ENCODE measurements around the gene INHBE. TPM values are rescaled to one million over a fixed set of nuclear protein-coding genes. Genes with fewer than 3 reads are reported as not detected.
A peak's percentile ranks its signal among the peaks of the same experiment; 100 is the strongest.
"Not testable (repeated sequence)": the region's sequence is repeated elsewhere in the genome, so short reads cannot be mapped to it uniquely, and the experiment has no call there.

Gene INHBE
- total RNA-seq, 4 donors from 2014 or later = not detected

GRCh38 chr12:57488402-57489156 lies 33.5 kb downstream of the INHBE start:
- peaks cover 15 to 20% (median 17%) of the 10 kb centered on the region in 4 donors for H3K4me1 ChIP-seq
- DNase-seq (ENCODE audit: extremely low spot score) = no peak
- H3K27ac ChIP-seq (replicated peaks in 1 of 4) = peak overlapping the region; percentile 79 to 88 (median 86)
- intact Hi-C loops (cut with DNase I) = no loop called here
- 24% methylated on average over 11 of the region's 11 CpGs for whole genome bisulfite sequencing
- H3K9me3 ChIP-seq = no peaks in the 10 kb centered on the region
- peaks cover 25 to 41% (median 39%) of the 10 kb centered on the region in 4 donors for H3K36me3 ChIP-seq
- TF ChIP-seq POLR2A (IDR thresholded peaks at IDR 0.05; ENCODE audit: low read depth) (no peak), POLR2AphosphoS5 (IDR thresholded peaks at IDR 0.05) (no peak), EP300 (IDR thresholded peaks at IDR 0.05) (no peak)
- TF ChIP-seq, protein P1, sequence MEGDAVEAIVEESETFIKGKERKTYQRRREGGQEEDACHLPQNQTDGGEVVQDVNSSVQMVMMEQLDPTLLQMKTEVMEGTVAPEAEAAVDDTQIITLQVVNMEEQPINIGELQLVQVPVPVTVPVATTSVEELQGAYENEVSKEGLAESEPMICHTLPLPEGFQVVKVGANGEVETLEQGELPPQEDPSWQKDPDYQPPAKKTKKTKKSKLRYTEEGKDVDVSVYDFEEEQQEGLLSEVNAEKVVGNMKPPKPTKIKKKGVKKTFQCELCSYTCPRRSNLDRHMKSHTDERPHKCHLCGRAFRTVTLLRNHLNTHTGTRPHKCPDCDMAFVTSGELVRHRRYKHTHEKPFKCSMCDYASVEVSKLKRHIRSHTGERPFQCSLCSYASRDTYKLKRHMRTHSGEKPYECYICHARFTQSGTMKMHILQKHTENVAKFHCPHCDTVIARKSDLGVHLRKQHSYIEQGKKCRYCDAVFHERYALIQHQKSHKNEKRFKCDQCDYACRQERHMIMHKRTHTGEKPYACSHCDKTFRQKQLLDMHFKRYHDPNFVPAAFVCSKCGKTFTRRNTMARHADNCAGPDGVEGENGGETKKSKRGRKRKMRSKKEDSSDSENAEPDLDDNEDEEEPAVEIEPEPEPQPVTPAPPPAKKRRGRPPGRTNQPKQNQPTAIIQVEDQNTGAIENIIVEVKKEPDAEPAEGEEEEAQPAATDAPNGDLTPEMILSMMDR (IDR thresholded peaks at IDR 0.05) = no peak
- peak overlapping the region; percentile 71 to 96 (median 92) for H3K4me3 ChIP-seq
- H3K27me3 ChIP-seq = peaks cover 0 to 2% (median 0%) of the 10 kb centered on the region in 4 donors

GRCh38 chr12:57489157-57489641 lies 34.1 kb downstream of the INHBE start:
- DNase-seq (ENCODE audit: extremely low spot score) = no peak
- peak overlapping the region in 2 of 4 donors; percentile 79 to 86 for H3K27ac ChIP-seq (replicated peaks in 1 of 4)
- H3K4me1 ChIP-seq = peaks cover 15 to 20% (median 17%) of the 10 kb centered on the region in 4 donors
- WGBS = 83% methylated on average over 3 of the region's 5 CpGs
- peaks cover 28 to 45% (median 41%) of the 10 kb centered on the region in 4 donors for H3K36me3 ChIP-seq
- TF ChIP-seq POLR2A (IDR thresholded peaks at IDR 0.05; ENCODE audit: low read depth) = no peak
- peak overlapping the region; percentile 71 to 96 (median 92) for H3K4me3 ChIP-seq
- intact Hi-C loops (cut with DNase I) = no loop called here
- H3K27me3 ChIP-seq = no peaks in the 10 kb centered on the region
- H3K9me3 ChIP-seq = no peaks in the 10 kb centered on the region

GRCh38 chr12:57490126-57490525 lies 35.0 kb downstream of the INHBE start:
- DNase-seq (ENCODE audit: extremely low spot score) = no peak
- intact Hi-C loops (cut with DNase I) = no loop called here
- WGBS = 100% methylated on average over 4 of the region's 4 CpGs
- no peak overlapping the region for H3K4me3 ChIP-seq
- no peaks in the 10 kb centered on the region for H3K27me3 ChIP-seq
- H3K36me3 ChIP-seq = peaks cover 29 to 47% (median 45%) of the 10 kb centered on the region in 4 donors
- no peak overlapping the region for H3K27ac ChIP-seq (replicated peaks in 1 of 4)
- peaks cover 15 to 20% (median 17%) of the 10 kb centered on the region in 4 donors for H3K4me1 ChIP-seq
- H3K9me3 ChIP-seq = no peaks in the 10 kb centered on the region
- TF ChIP-seq POLR2AphosphoS5 (IDR thresholded peaks at IDR 0.05) (no peak), POLR2A (IDR thresholded peaks at IDR 0.05; ENCODE audit: low read depth) (no peak), EP300 (IDR thresholded peaks at IDR 0.05) (no peak)
- TF ChIP-seq, protein P1 (IDR thresholded peaks at IDR 0.05) = no peak

GRCh38 chr12:57491393-57492280 lies 36.5 kb downstream of the INHBE start:
- no peak for DNase-seq (ENCODE audit: extremely low spot score)
- Histone ChIP-seq H3K27ac (replicated peaks in 1 of 4) (no peak overlapping the region), H3K27me3 (no peaks in the 10 kb centered on the region), H3K9me3 (no peaks in the 10 kb centered on the region), H3K4me1 (peaks cover 15 to 20% (median 17%) of the 10 kb centered on the region in 4 donors), H3K36me3 (peaks cover 29 to 63% (median 58%) of the 10 kb centered on the region in 4 donors), H3K4me3 (no peak overlapping the region)
- intact Hi-C loops (cut with DNase I) = no loop called here
- 92% methylated on average over 15 of the region's 15 CpGs for WGBS
- TF ChIP-seq EP300 (IDR thresholded peaks at IDR 0.05) (no peak), POLR2AphosphoS5 (IDR thresholded peaks at IDR 0.05) (no peak), POLR2A (IDR thresholded peaks at IDR 0.05; ENCODE audit: low read depth) (no peak)
- TF ChIP-seq, protein P1 (IDR thresholded peaks at IDR 0.05) = no peak

DNA sequence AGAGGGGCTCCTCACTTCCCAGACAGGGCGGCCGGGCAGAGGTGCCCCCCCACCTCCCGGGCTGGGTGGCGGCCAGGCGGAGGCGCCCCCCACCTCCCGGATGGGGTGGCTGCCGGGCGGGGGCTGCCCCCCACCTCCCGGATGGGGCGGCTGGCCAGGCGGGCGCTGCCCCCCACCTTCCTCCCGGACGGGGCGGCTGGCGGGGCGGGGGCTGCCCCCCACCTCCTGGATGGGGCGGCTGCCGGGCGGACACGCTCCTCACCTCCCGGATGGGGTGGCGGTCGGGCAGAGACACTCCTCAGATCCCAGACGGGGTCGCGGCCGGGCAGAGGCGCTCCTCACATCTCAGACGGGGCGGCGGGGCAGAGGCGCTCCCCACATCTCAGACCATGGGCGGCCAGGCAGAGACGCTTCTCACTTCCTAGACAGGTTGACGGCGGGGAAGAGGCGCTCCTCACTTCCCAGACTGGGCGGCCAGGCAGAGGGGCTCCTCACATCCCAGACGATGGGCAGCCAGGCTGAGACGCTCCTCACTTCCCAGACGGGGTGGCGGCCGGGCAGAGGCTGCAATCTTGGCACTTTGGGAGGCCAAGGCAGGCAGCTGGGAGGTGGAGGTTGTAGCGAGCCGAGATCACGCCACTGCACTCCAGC lies 40.1 kb downstream of the INHBE start:
- H3K27ac ChIP-seq (replicated peaks in 1 of 4); H3K9me3 ChIP-seq; H3K4me3 ChIP-seq; H3K4me1 ChIP-seq; DNase-seq (ENCODE audit: extremely low spot score); intact Hi-C loops (cut with DNase I); H3K27me3 ChIP-seq: not testable (repeated sequence)
- H3K36me3 ChIP-seq = peaks cover 43 to 87% (median 75%) of the 10 kb centered on the region in 4 donors
- WGBS = 93% methylated on average over 3 of the region's 48 CpGs

All from esophagus muscularis mucosa (tissue), 4 donors.